ELF-1 (cell line): ENCODE measurements around the gene SCAF4.
"Not testable (repeated sequence)": the region's sequence is repeated elsewhere in the genome, so short reads cannot be mapped to it uniquely, and the experiment has no call there.

Experiments
- DNase-seq: peaks from one replicate; pipeline ENCODE4 v3.0.0-alpha.2; 2016; ENCODE audit warnings: low read depth, low spot score

The SCAF4 gene

GRCh38 chr21:31641416-31641922 is 90.4 kb downstream of the SCAF4 start:
- DNase-seq: no peak

- DNase-seq: no peak
Observed at GRCh38 chr21:31636874-31637273, 95.0 kb downstream of the SCAF4 start.

GRCh38 chr21:31634993-31635392 is 96.9 kb downstream of the SCAF4 start:
- no peak for DNase-seq

GRCh38 chr21:31631881-31632280 is 100.0 kb downstream of the SCAF4 start:
- DNase-seq: not testable (repeated sequence)

- DNase-seq: no peak
Observed at GRCh38 chr21:31629972-31630711, 101.8 kb downstream of the SCAF4 start.

- no peak for DNase-seq
Observed at GRCh38 chr21:31624961-31625491, 106.9 kb downstream of the SCAF4 start.

- no peak for DNase-seq
Observed at GRCh38 chr21:31624181-31624580, 107.7 kb downstream of the SCAF4 start.

GRCh38 chr21:31623664-31624063 is 108.3 kb downstream of the SCAF4 start:
- no peak for DNase-seq

GRCh38 chr21:31622397-31622796 is 109.5 kb downstream of the SCAF4 start:
- no peak for DNase-seq
